Body of pancreas (tissue), 4 donors: ENCODE measurements around the gene IL20RA. TPM values are rescaled to one million over a fixed set of nuclear protein-coding genes. Genes with fewer than 3 reads are reported as not detected.

Experiments used
- ATAC-seq: fragments of 150-250 bp; one replicate; pipeline ENCODE4 v1.9.1; 2016
- DNase-seq, 4 donors: peaks; one replicate each; pipeline ENCODE4 v3.0.0-alpha.2; 2019
- H3K27ac ChIP-seq, 4 donors: fragments of 200-600 bp; sonication (generic); 1 replicate in 3 of 4; 2 replicates in 1 of 4; pipeline versions ENCODE4 v1.5.1 to v1.6.1; 2016 to 2019; ENCODE audit warnings: mild to moderate bottlenecking in 1 of 4, mixed read lengths in 1 of 4, moderate library complexity in 1 of 4
- H3K27me3 ChIP-seq, 2 donors: fragments of 200-600 bp; sonication (generic); one replicate each; pipeline ENCODE4 v1.6.0; 2016; ENCODE audit warnings: mild to moderate bottlenecking in 1 of 2
- H3K36me3 ChIP-seq, 2 donors: fragments of 200-600 bp; sonication (generic); replicated peaks in 1 of 2; 2 replicates each; pipeline ENCODE4 v1.5.1; 2016; ENCODE audit warnings: low read depth in 2 of 2; ENCODE audit not compliant: insufficient read depth in 1 of 2
- H3K4me1 ChIP-seq: fragments of 200-600 bp; sonication (generic); one replicate; pipeline ENCODE4 v1.6.0; 2016
- H3K4me3 ChIP-seq, 2 donors: fragments of 200-600 bp; sonication (generic); 1 replicate in 1 of 2; 2 replicates in 1 of 2; pipeline ENCODE4 v1.5.1; 2016 to 2019
- H3K9me3 ChIP-seq, 3 donors: fragments of 200-600 bp; sonication (generic); 1 replicate in 2 of 3; 2 replicates in 1 of 3; pipeline ENCODE4 v1.5.1; 2016
- CTCF ChIP-seq, 7 experiments: fragments of 450-650 bp in 4 of 7; fragments of 200-600 bp in 3 of 7; sonication (generic) in 3 of 7; IDR thresholded peaks; one replicate each; pipeline ENCODE4 v1.5.1; 2016 to 2019; ENCODE audit warnings: antibody characterized with exemption in 7 of 7
- POLR2A ChIP-seq, 3 donors: fragments of 450-650 bp; IDR thresholded peaks; one replicate each; pipeline ENCODE4 v1.6.1; 2016; ENCODE audit warnings: antibody characterized with exemption in 3 of 3, mild to moderate bottlenecking in 2 of 3
- WGBS, 2 donors: methylation state at CpG; one replicate each; pipeline ENCODE4 v1.1.5; 2017; 5-methylcytosine and 5-hydroxymethylcytosine counted together
- intact Hi-C: fragments of 100-400 bp; cut with DNase I; formaldehyde crosslinking; loops from one replicate; pipeline ENCODE4 v1.15.1; 2023
- total RNA-seq, 2 donors: library from RNA; depleted of rRNA; stranded (reverse); fragments of >200 nt; gene quantifications; one replicate each; pipeline ENCODE4 v1.1.0, GENCODE V29; 2016

Gene IL20RA
- total RNA-seq, result 10 to 100 TPM; 12.7 to 23.7 TPM

- Histone ChIP-seq H3K4me1 (peaks cover 3% of the 10 kb centered on the region), H3K4me3 (peak within 1 kb of the TSS; percentile 76 to 81), H3K27me3 (no peaks in the 10 kb centered on the region), H3K9me3 (no peaks in the 10 kb centered on the region), H3K27ac (peak within 1 kb of the TSS; percentile 76 to 96 (median 84)), H3K36me3 (no peaks in the 10 kb centered on the region)
- DNase-seq (peak; percentile 48 to 69 (median 59)), ATAC-seq (peak; percentile 77)
- 8 to 34% methylated on average over 22 to 48 of the region's 83 CpGs for WGBS, 2 donors
- intact Hi-C loops, result no loop called here
- TF ChIP-seq CTCF (IDR thresholded peaks at IDR 0.05) (peak in 4 of 7 experiments; percentile 8 to 46 (median 30)), POLR2A (IDR thresholded peaks at IDR 0.05) (peak; percentile 29 to 51 (median 37))
Measured at GRCh38 chr6:137044366-137045221, at the start of gene IL20RA. IL20RA (minus strand) TSS chr6:137044965; CDS start chr6:137044728, 237 bp downstream.

- H3K27me3 ChIP-seq, result no peaks in the 10 kb centered on the region
- H3K27ac ChIP-seq, result no peak overlapping the region
- DNase-seq (no peak), ATAC-seq (no peak)
- no peak for TF ChIP-seq POLR2A (IDR thresholded peaks at IDR 0.05)
- intact Hi-C loops, result loop anchor here (5.0 to 10.0 kb wide), 2 partner anchors 74 to 541 kb away; no protein-coding TSS in a partner anchor
- H3K9me3 ChIP-seq, result no peaks in the 10 kb centered on the region
- H3K4me3 ChIP-seq, result no peak overlapping the region
- WGBS, 2 donors, result 81 to 82% methylated on average over 6 of the region's 6 CpGs
- H3K4me1 ChIP-seq, result no peaks in the 10 kb centered on the region
- H3K36me3 ChIP-seq, result no peaks in the 10 kb centered on the region
Measured at GRCh38 chr6:137093183-137094069, 48.7 kb upstream of the IL20RA start.

- intact Hi-C loops, result loop anchor here (5.0 to 10.0 kb wide), 2 partner anchors 75 to 543 kb away; no protein-coding TSS in a partner anchor
- ATAC-seq (no peak), DNase-seq (no peak)
- TF ChIP-seq CTCF (IDR thresholded peaks at IDR 0.05) (no peak), POLR2A (IDR thresholded peaks at IDR 0.05) (no peak)
- 0 to 13% methylated on average over 1 of the region's 1 CpG for WGBS, 2 donors
- Histone ChIP-seq H3K27ac (no peak overlapping the region), H3K9me3 (no peaks in the 10 kb centered on the region), H3K27me3 (no peaks in the 10 kb centered on the region), H3K4me3 (no peak overlapping the region), H3K4me1 (no peaks in the 10 kb centered on the region), H3K36me3 (no peaks in the 10 kb centered on the region)
Measured at GRCh38 chr6:137092018-137092417, 47.3 kb upstream of the IL20RA start.

GRCh38 chr6:137089305-137089704, 44.5 kb upstream of the IL20RA start:
- Histone ChIP-seq H3K27ac (no peak overlapping the region), H3K27me3 (no peaks in the 10 kb centered on the region), H3K36me3 (no peaks in the 10 kb centered on the region), H3K4me1 (no peaks in the 10 kb centered on the region), H3K9me3 (no peaks in the 10 kb centered on the region), H3K4me3 (no peak overlapping the region)
- TF ChIP-seq POLR2A (IDR thresholded peaks at IDR 0.05) (no peak), CTCF (IDR thresholded peaks at IDR 0.05) (no peak)
- ATAC-seq (no peak), DNase-seq (peak; percentile 16 to 46 (median 29))
- intact Hi-C loops, result no loop called here
- WGBS, 2 donors, result 22 to 29% methylated on average over 5 of the region's 5 CpGs

GRCh38 chr6:137087902-137088301, 43.1 kb upstream of the IL20RA start:
- Histone ChIP-seq H3K36me3 (no peaks in the 10 kb centered on the region), H3K27ac (no peak overlapping the region), H3K4me1 (no peaks in the 10 kb centered on the region), H3K27me3 (no peaks in the 10 kb centered on the region), H3K9me3 (no peaks in the 10 kb centered on the region), H3K4me3 (no peak overlapping the region)
- DNase-seq, result no peak
- WGBS, 2 donors, result 66 to 69% methylated on average over 3 of the region's 3 CpGs
- no peak for ATAC-seq
- intact Hi-C loops, result no loop called here
- TF ChIP-seq CTCF (IDR thresholded peaks at IDR 0.05) (no peak), POLR2A (IDR thresholded peaks at IDR 0.05) (no peak)
